K562 (cell line): Measurements from ENCODE around the gene PRRC2C.

Experiments
- ESRRA ChIP-seq: fragments of 450-650 bp; IDR thresholded peaks from 2 replicates; pipeline ENCODE4 v1.6.1; 2014; ENCODE audit warnings: low read depth, mild to moderate bottlenecking, moderate library complexity, borderline replicate concordance
- HDAC1 ChIP-seq, 2 experiments: fragments of 450-650 bp; IDR thresholded peaks; 2 replicates each; pipeline ENCODE4 v1.6.1; 2016 to 2017; ENCODE audit warnings: inconsistent platforms in 1 of 2, mild to moderate bottlenecking in 1 of 2, moderate library complexity in 1 of 2
- NR3C1 ChIP-seq: sonication (generic); formaldehyde crosslinking; IDR thresholded peaks from 2 replicates; pipeline ENCODE4 v1.8.1; 2022; ENCODE audit warnings: missing genetic modification reagents
- POLR2A ChIP-seq: fragments of 450-650 bp; conservative IDR thresholded peaks from 2 replicates; pipeline ENCODE4 v1.6.1; 2016
- SMAD3 ChIP-seq: fragments of 450-650 bp; formaldehyde crosslinking; conservative IDR thresholded peaks from 2 replicates; pipeline ENCODE4 v1.4.0; 2020; ENCODE audit warnings: mild to moderate bottlenecking
- ZFP1 ChIP-seq: fragments of 450-650 bp; formaldehyde crosslinking; IDR thresholded peaks from 2 replicates; pipeline ENCODE4 v1.4.0; 2020; ENCODE audit warnings: mild to moderate bottlenecking, mixed read lengths
- ZKSCAN8 ChIP-seq: fragments of 200-800 bp; sonication (Bioruptor generic); IDR thresholded peaks from 2 replicates; pipeline ENCODE4 v1.6.1; 2016; ENCODE audit warnings: missing genetic modification characterization, missing compliant biosample characterization
- ZNF23 ChIP-seq: fragments of 250-450 bp; sonication (Bioruptor Pico); IDR thresholded peaks from 2 replicates; pipeline ENCODE4 v1.4.0; 2020; ENCODE audit warnings: mild to moderate bottlenecking
- ZNF384 ChIP-seq: IDR thresholded peaks from 2 replicates; pipeline ENCODE4 v1.6.1; 2012; ENCODE audit warnings: low read depth, low read length, improper control_type of control experiment
- TF ChIP-seq, protein P1 (sequence below), 3 experiments: IDR thresholded peaks in 2 of 3; conservative IDR thresholded peaks in 1 of 3; 2 replicates each; pipeline ENCODE4 v1.5.1; 2011 to 2012; ENCODE audit warnings: low read length in 3 of 3, mild to moderate bottlenecking in 3 of 3, control low read depth in 2 of 3, improper control_type of control experiment in 1 of 3, inconsistent platforms in 1 of 3, low read depth in 1 of 3, mixed read lengths in 1 of 3, moderate library complexity in 1 of 3; ENCODE audit not compliant: insufficient read depth in 2 of 3
- TF ChIP-seq, protein P2 (sequence below): sonication (generic); formaldehyde crosslinking; IDR thresholded peaks from 2 replicates; pipeline ENCODE4 v1.8.1; 2022; ENCODE audit warnings: missing genetic modification reagents
- TF ChIP-seq, protein P3 (sequence below), 2 experiments: fragments of 450-650 bp; IDR thresholded peaks; 2 replicates each; pipeline ENCODE4 v1.6.1; 2016; ENCODE audit warnings: mild to moderate bottlenecking in 2 of 2, borderline replicate concordance in 1 of 2, low read depth in 1 of 2, moderate library complexity in 1 of 2

DNA sequence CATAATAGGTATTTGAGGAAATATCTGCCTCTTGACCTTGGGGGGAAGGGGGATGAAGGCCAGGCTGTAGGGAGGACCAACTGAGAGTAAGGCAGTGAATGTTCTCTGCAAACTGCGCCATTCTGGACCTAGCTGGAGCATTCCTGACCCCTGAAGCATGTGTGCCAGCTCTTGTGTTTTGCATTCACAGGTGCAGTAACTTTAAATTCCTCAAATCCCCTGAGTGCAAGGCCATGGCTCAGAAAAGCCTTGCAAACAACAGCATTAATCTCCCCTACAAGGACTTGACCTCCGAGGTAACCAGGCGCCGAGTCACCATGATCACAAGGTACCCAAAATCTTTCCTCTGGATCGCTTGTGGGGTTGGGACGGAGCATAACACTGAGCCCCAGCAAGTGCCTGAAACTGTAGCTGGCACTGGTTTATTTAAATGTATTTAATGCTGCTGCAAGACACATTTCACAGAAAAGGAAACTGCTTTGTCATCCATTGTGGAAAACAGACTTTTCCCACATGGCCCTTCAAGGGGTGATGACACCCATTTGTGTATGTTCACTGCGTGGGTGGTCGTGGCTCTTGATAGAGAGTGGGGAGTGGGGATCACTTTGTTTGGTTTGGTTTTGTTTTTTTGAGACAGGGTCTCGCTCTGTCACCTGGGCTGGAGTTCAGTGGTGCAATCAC, 138.5 kb downstream of the PRRC2C start:
- TF ChIP-seq ESRRA = no peak
- TF ChIP-seq NR3C1 = no peak
- no peak for TF ChIP-seq POLR2A
- TF ChIP-seq, protein P1, sequence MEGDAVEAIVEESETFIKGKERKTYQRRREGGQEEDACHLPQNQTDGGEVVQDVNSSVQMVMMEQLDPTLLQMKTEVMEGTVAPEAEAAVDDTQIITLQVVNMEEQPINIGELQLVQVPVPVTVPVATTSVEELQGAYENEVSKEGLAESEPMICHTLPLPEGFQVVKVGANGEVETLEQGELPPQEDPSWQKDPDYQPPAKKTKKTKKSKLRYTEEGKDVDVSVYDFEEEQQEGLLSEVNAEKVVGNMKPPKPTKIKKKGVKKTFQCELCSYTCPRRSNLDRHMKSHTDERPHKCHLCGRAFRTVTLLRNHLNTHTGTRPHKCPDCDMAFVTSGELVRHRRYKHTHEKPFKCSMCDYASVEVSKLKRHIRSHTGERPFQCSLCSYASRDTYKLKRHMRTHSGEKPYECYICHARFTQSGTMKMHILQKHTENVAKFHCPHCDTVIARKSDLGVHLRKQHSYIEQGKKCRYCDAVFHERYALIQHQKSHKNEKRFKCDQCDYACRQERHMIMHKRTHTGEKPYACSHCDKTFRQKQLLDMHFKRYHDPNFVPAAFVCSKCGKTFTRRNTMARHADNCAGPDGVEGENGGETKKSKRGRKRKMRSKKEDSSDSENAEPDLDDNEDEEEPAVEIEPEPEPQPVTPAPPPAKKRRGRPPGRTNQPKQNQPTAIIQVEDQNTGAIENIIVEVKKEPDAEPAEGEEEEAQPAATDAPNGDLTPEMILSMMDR (IDR thresholded peaks at IDR 0.05 in 2 of 3, conservative IDR thresholded peaks at IDR 0.05 in 1 of 3; ENCODE audit: insufficient read depth in 2 of 3, low read depth in 1 of 3, low read length in 3 of 3) = no peak
- TF ChIP-seq SMAD3 = no peak
- TF ChIP-seq ZNF384 = no peak
- TF ChIP-seq ZFP1 (CRISPR knock-in tag) = no peak
- TF ChIP-seq, protein P2, sequence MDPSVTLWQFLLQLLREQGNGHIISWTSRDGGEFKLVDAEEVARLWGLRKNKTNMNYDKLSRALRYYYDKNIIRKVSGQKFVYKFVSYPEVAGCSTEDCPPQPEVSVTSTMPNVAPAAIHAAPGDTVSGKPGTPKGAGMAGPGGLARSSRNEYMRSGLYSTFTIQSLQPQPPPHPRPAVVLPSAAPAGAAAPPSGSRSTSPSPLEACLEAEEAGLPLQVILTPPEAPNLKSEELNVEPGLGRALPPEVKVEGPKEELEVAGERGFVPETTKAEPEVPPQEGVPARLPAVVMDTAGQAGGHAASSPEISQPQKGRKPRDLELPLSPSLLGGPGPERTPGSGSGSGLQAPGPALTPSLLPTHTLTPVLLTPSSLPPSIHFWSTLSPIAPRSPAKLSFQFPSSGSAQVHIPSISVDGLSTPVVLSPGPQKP (CRISPR knock-in tag) = no peak
- TF ChIP-seq, protein P3, sequence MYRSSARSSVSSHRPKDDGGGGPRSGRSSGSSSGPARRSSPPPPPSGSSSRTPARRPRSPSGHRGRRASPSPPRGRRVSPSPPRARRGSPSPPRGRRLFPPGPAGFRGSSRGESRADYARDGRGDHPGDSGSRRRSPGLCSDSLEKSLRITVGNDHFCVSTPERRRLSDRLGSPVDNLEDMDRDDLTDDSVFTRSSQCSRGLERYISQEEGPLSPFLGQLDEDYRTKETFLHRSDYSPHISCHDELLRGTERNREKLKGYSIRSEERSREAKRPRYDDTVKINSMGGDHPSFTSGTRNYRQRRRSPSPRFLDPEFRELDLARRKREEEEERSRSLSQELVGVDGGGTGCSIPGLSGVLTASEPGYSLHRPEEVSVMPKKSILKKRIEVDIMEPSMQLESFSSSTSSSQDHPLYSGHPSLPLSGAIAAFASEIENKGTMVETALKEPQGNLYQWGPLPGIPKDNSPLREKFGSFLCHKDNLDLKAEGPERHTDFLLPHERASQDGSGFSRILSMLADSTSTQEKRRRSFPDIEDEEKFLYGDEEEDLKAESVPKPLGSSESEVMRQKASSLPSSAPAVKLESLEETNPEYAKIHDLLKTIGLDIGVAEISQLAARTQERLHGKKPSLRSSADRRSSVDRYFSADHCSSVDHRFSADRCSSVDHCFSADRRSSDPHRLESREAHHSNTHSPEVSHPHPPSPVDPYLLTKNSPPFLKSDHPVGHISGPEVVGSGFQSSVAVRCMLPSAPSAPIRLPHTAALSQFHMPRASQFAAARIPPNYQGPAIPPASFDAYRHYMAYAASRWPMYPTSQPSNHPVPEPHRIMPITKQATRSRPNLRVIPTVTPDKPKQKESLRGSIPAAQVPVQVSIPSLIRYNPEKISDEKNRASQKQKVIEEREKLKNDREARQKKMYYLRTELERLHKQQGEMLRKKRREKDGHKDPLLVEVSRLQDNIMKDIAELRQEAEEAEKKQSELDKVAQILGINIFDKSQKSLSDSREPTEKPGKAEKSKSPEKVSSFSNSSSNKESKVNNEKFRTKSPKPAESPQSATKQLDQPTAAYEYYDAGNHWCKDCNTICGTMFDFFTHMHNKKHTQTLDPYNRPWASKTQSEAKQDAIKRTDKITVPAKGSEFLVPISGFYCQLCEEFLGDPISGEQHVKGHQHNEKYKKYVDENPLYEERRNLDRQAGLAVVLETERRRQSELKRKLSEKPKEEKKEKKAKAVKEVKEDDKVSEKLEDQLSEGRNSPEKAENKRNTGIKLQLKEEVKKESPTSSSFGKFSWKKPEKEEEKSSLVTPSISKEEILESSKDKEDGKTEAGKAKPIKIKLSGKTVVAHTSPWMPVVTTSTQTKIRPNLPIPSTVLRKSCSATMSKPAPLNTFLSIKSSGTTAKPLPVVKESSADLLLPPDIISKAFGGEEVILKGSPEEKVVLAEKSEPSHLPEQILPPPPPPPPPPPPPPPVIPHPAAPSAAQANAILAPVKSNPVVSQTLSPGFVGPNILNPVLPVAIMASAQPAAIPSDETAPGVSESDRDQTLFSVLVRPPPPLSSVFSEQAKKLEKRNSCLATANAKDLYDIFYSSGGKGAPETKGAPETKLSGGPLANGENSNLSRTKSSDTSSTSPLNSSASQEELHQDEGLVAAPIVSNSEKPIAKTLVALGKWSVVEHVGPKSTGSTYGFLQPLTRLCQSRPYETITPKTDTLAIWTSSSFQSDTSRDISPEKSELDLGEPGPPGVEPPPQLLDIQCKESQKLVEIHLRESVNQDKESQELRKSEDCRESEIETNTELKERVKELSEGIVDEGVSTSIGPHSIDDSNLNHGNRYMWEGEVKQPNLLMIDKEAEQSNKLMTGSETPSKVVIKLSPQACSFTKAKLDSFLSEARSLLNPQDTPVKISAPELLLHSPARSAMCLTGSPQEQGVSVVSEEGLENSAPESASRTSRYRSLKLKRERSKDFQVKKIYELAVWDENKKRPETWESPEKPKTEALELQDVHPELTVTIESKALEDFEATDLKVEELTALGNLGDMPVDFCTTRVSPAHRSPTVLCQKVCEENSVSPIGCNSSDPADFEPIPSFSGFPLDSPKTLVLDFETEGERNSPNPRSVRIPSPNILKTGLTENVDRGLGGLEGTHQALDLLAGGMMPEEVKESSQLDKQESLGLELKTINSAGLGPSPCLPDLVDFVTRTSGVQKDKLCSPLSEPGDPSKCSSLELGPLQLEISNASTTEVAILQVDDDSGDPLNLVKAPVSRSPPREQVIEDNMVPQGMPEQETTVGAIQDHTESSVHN (IDR thresholded peaks at IDR 0.05; ENCODE audit: borderline replicate concordance in 1 of 2, low read depth in 1 of 2) = no peak
- TF ChIP-seq ZKSCAN8 (CRISPR knock-in tag) = no peak
- TF ChIP-seq HDAC1 (IDR thresholded peaks at IDR 0.05) = no peak
- TF ChIP-seq ZNF23 (CRISPR knock-in tag) = no peak
